H9 (cell line): ENCODE results near the gene HPCAL1. TPM values are rescaled to one million over a fixed set of nuclear protein-coding genes. Genes with fewer than 3 reads are reported as not detected.

ENCODE experiments used
- DNase-seq: peaks from one replicate; pipeline ENCODE4 v3.0.0-alpha.2; 2017
- H2AFZ ChIP-seq: one replicate; pipeline ENCODE4 v1.6.1; 2013; ENCODE audit warnings: mild to moderate bottlenecking, low read length, control low read depth, moderate library complexity
- H2AK5ac ChIP-seq: 2 replicates; pipeline ENCODE4 v1.6.1; 2013; ENCODE audit warnings: low read length, control low read depth, mixed read lengths; ENCODE audit not compliant: insufficient read length
- H2BK120ac ChIP-seq: one replicate; pipeline ENCODE4 v1.6.1; 2013; ENCODE audit warnings: low read depth, mild to moderate bottlenecking, low read length, control low read depth, inconsistent platforms; ENCODE audit not compliant: poor library complexity, severe bottlenecking
- H2BK12ac ChIP-seq: 2 replicates; pipeline ENCODE4 v1.6.1; 2013; ENCODE audit warnings: low read length, control low read depth, mixed read lengths, low read depth; ENCODE audit not compliant: insufficient read length
- H2BK15ac ChIP-seq: 2 replicates; pipeline ENCODE4 v1.6.1; 2013; ENCODE audit warnings: low read depth, low read length, control low read depth
- H2BK20ac ChIP-seq: one replicate; pipeline ENCODE4 v1.6.1; 2013; ENCODE audit warnings: low read depth, mild to moderate bottlenecking, low read length, control low read depth, inconsistent platforms; ENCODE audit not compliant: poor library complexity, severe bottlenecking
- H2BK5ac ChIP-seq: 2 replicates; pipeline ENCODE4 v1.6.1; 2013; ENCODE audit warnings: low read length, control low read depth, mixed read lengths; ENCODE audit not compliant: insufficient read length
- H3K14ac ChIP-seq: 2 replicates; pipeline ENCODE4 v1.6.1; 2013; ENCODE audit warnings: low read length, control low read depth; ENCODE audit not compliant: insufficient read depth
- H3K18ac ChIP-seq: 2 replicates; pipeline ENCODE4 v1.6.1; 2013; ENCODE audit warnings: low read depth, mild to moderate bottlenecking, mixed read lengths, low read length, control low read depth; ENCODE audit not compliant: insufficient read length
- H3K23ac ChIP-seq: 2 replicates; pipeline ENCODE4 v1.6.1; 2013; ENCODE audit warnings: low read length, control low read depth, mixed read lengths, low read depth; ENCODE audit not compliant: insufficient read length
- H3K23me2 ChIP-seq: 2 replicates; pipeline ENCODE4 v1.6.1; 2013; ENCODE audit warnings: low read depth, mild to moderate bottlenecking, mixed read lengths, low read length, control low read depth; ENCODE audit not compliant: insufficient read length, poor library complexity, severe bottlenecking
- H3K27ac ChIP-seq: 2 replicates; pipeline ENCODE4 v1.5.1; 2013; ENCODE audit warnings: low read length, control low read depth, mixed read lengths, low read depth; ENCODE audit not compliant: insufficient read length
- H3K27me3 ChIP-seq: 2 replicates; pipeline ENCODE4 v1.6.1; 2013; ENCODE audit warnings: low read length, control low read depth, inconsistent platforms; ENCODE audit not compliant: insufficient read depth
- H3K4ac ChIP-seq: 2 replicates; pipeline ENCODE4 v1.6.1; 2013; ENCODE audit warnings: low read depth, mild to moderate bottlenecking, control low read depth, inconsistent platforms, low read length, moderate library complexity
- H3K4me1 ChIP-seq: 2 replicates; pipeline ENCODE4 v1.6.1; 2013; ENCODE audit warnings: low read length, control low read depth, inconsistent platforms; ENCODE audit not compliant: insufficient read depth
- H3K4me2 ChIP-seq: 2 replicates; pipeline ENCODE4 v1.6.1; 2013; ENCODE audit warnings: low read length, control low read depth, mixed read lengths; ENCODE audit not compliant: insufficient read length, insufficient read depth
- H3K56ac ChIP-seq: 2 replicates; pipeline ENCODE4 v1.6.1; 2013; ENCODE audit warnings: low read depth, mild to moderate bottlenecking, mixed read lengths, low read length, control low read depth; ENCODE audit not compliant: insufficient read length
- H3K79me1 ChIP-seq: 2 replicates; pipeline ENCODE4 v1.6.1; 2013; ENCODE audit warnings: low read depth, mild to moderate bottlenecking, moderate library complexity, low read length, control low read depth, inconsistent platforms; ENCODE audit not compliant: insufficient read depth, poor library complexity, severe bottlenecking
- H3K79me2 ChIP-seq: 2 replicates; pipeline ENCODE4 v1.6.1; 2013; ENCODE audit warnings: low read length, control low read depth, inconsistent platforms; ENCODE audit not compliant: insufficient read depth
- H3K9ac ChIP-seq: 2 replicates; pipeline ENCODE4 v1.6.1; 2013; ENCODE audit warnings: low read length, control low read depth, mixed read lengths; ENCODE audit not compliant: insufficient read length; ENCODE audit errors: extremely low read depth
- H3K9me3 ChIP-seq: one replicate; pipeline ENCODE4 v1.6.1; 2013; ENCODE audit warnings: low read depth, low read length, inconsistent platforms; ENCODE audit not compliant: control insufficient read depth
- H3T11ph ChIP-seq: one replicate; pipeline ENCODE4 v1.6.1; 2013; ENCODE audit warnings: mild to moderate bottlenecking, low read length, control low read depth, inconsistent platforms
- H4K20me1 ChIP-seq: one replicate; pipeline ENCODE4 v1.6.1; 2013; ENCODE audit not compliant: control insufficient read depth, insufficient read length, insufficient read depth
- H4K5ac ChIP-seq: 2 replicates; pipeline ENCODE4 v1.6.1; 2013; ENCODE audit warnings: low read depth, mild to moderate bottlenecking, mixed read lengths, low read length, control low read depth; ENCODE audit not compliant: insufficient read length
- H4K8ac ChIP-seq: replicated peaks from 2 replicates; pipeline ENCODE4 v1.6.1; 2013; ENCODE audit warnings: low read length, control low read depth, mixed read lengths, low read depth; ENCODE audit not compliant: insufficient read length
- H4K91ac ChIP-seq: 2 replicates; pipeline ENCODE4 v1.6.1; 2013; ENCODE audit warnings: low read depth, mild to moderate bottlenecking, moderate library complexity, mixed read lengths, low read length, control low read depth; ENCODE audit not compliant: insufficient read length
- H3K27ac Mint-ChIP-seq, 3 experiments: 2 replicates in 2 of 3; 3 replicates in 1 of 3; pipeline ENCODE4 v1.8.0; 2020 to 2021; ENCODE audit warnings: mixed read lengths in 3 of 3, mild to moderate bottlenecking in 1 of 3, moderate library complexity in 1 of 3
- H3K27me3 Mint-ChIP-seq: 2 replicates; pipeline ENCODE4 v1.8.0; 2021; ENCODE audit warnings: low read depth, mild to moderate bottlenecking, moderate library complexity, mixed read lengths
- H3K36me3 Mint-ChIP-seq, 3 experiments: 2 replicates in 2 of 3; 3 replicates in 1 of 3; pipeline ENCODE4 v1.8.0; 2020 to 2021; ENCODE audit warnings: low read depth in 3 of 3, mixed read lengths in 3 of 3; ENCODE audit not compliant: insufficient read depth in 1 of 3
- H3K4me1 Mint-ChIP-seq, 2 experiments: 2 replicates each; pipeline ENCODE4 v1.8.0; 2020; ENCODE audit warnings: mixed read lengths in 2 of 2
- H3K4me3 Mint-ChIP-seq, 2 experiments: 2 replicates in 1 of 2; 3 replicates in 1 of 2; pipeline ENCODE4 v1.8.0; 2020 to 2021; ENCODE audit warnings: mild to moderate bottlenecking in 2 of 2, mixed read lengths in 2 of 2, moderate library complexity in 1 of 2
- H3K9me3 Mint-ChIP-seq, 2 experiments: 2 replicates in 1 of 2; 3 replicates in 1 of 2; pipeline ENCODE4 v1.8.0; 2020; ENCODE audit warnings: mild to moderate bottlenecking in 2 of 2, mixed read lengths in 2 of 2, moderate library complexity in 1 of 2
- CTCF ChIP-seq: fragments of 200-600 bp; sonication (generic); conservative IDR thresholded peaks from 3 replicates; pipeline ENCODE4 v1.8.0; 2021; ENCODE audit warnings: antibody characterized with exemption, mild to moderate bottlenecking
- WGBS: extraction: QIAGEN DNeasy Blood & Tissue Kit; methylation state at CpG from one replicate; pipeline ENCODE4 v1.1.7; 2013; ENCODE audit warnings: missing lambda C conversion rate, low lambda C conversion rate, mixed read lengths; ENCODE audit not compliant: insufficient read length; ENCODE audit errors: extremely low coverage; 5-methylcytosine and 5-hydroxymethylcytosine counted together
- total RNA-seq: library from RNA; stranded (reverse); gene quantifications from 2 replicates; pipeline ENCODE4 v1.2.1, GENCODE V29; 2021

The HPCAL1 gene
- total RNA-seq, 1 experiment from 2014 or later, result 4.7 TPM

DNA sequence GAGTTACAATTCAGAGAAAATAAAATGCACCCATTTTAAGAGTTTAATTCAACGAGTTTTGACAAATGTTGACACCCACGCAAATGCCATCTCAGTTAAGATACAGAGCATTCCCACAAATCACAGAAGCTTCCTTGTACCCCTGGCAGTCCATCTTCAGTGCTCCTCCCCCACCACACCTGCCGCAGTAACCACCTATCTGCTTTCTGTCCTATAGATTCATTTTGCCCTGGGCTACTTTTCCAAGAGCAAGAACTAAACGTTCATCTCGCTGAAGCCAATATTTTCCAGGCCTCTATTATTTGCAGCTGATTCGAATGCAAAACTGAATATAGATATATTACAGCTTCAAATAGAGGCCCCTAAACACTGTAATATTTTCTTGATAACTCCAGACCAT lies 13.4 kb upstream of the HPCAL1 start:
- H2BK15ac ChIP-seq, result no peak overlapping the region
- no peaks in the 10 kb centered on the region for H3K79me1 ChIP-seq
- H3K27me3 ChIP-seq, result no peaks in the 10 kb centered on the region
- H4K91ac ChIP-seq, result no peak overlapping the region
- Mint-ChIP-seq H3K27ac (no peak overlapping the region), H3K27me3 (peaks cover 9% of the 10 kb centered on the region), H3K36me3 (peaks cover 3 to 8% (median 4%) of the 10 kb centered on the region in 3 experiments; a peak in 4 of 7 replicates), H3K9me3 (peaks cover 9% of the 10 kb centered on the region in 2 experiments), H3K4me1 (peaks cover 9% of the 10 kb centered on the region in 2 experiments), H3K4me3 (no peak overlapping the region)
- no peak for DNase-seq
- H2AK5ac ChIP-seq, result no peak overlapping the region
- H3K18ac ChIP-seq, result no peak overlapping the region
- no peak overlapping the region for H3K9ac ChIP-seq
- H3K23me2 ChIP-seq, result no peaks in the 10 kb centered on the region
- no peak overlapping the region for H2BK5ac ChIP-seq
- no peaks in the 10 kb centered on the region for H4K20me1 ChIP-seq
- no peak overlapping the region for H2AFZ ChIP-seq
- H3K14ac ChIP-seq, result no peak overlapping the region
- H3K56ac ChIP-seq, result no peak overlapping the region
- no peaks in the 10 kb centered on the region for H3K4me1 ChIP-seq
- H2BK12ac ChIP-seq, result no peak overlapping the region
- H3K79me2 ChIP-seq, result no peaks in the 10 kb centered on the region
- H3K27ac ChIP-seq, result no peak overlapping the region
- H3K9me3 ChIP-seq, result no peaks in the 10 kb centered on the region
- H4K8ac ChIP-seq, result no peak overlapping the region
- no CpG with 5 or more reads among the region's 6 CpGs for WGBS
- no peak overlapping the region for H3K4me2 ChIP-seq
- H4K5ac ChIP-seq, result no peak overlapping the region
- no peak overlapping the region for H3T11ph ChIP-seq
- no peak overlapping the region for H3K23ac ChIP-seq
- no peak overlapping the region for H3K4ac ChIP-seq
- no peak overlapping the region for H2BK20ac ChIP-seq
- TF ChIP-seq CTCF, result no peak
- no peak overlapping the region for H2BK120ac ChIP-seq
